Fibroblast of villous mesenchyme (primary cell): Measurements from ENCODE around the gene TEX36. TPM values are rescaled to one million over a fixed set of nuclear protein-coding genes. Genes with fewer than 3 reads are reported as not detected.
A peak's percentile ranks its signal among the peaks of the same experiment; 100 is the strongest.

ENCODE experiments used
- DNase-seq: peaks from one replicate; pipeline ENCODE4 v3.0.0-alpha.2; 2010; ENCODE audit warnings: low read depth
- H3K4me3 ChIP-seq: 2 replicates; pipeline ENCODE4 v1.5.1; 2011; ENCODE audit warnings: low read depth, mild to moderate bottlenecking, low read length
- total RNA-seq: library from RNA; depleted of rRNA; stranded (reverse); fragments of >200 nt; gene quantifications from 2 replicates; pipeline ENCODE4 v1.2.3, GENCODE V29; 2012
- TF ChIP-seq, protein P1 (sequence below): IDR thresholded peaks from 2 replicates; pipeline ENCODE4 v1.5.1; 2012; ENCODE audit warnings: low read depth, mild to moderate bottlenecking, low read length; ENCODE audit not compliant: insufficient read depth

TEX36 gene
- total RNA-seq, 1 donor, result not detected

DNA sequence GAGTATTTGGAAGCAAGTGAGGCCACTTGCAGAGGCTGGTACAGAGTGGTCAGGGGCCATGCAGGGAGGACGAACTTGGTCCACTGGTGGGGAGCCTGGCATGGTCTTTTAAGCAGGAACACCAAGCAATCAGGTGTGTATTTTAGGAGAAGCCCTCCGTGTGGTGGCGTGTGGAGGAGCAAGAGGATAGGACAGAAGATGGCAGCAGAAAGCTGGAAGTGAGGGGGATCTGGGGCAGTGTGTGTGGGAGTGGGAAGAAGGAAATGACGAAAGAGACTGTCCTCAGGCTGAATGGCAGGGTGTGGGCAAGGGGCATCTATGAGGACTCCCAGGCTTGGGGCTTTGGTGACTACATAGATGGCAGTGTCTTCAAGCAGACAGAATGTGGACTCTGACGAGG is 51.2 kb downstream of the TEX36 start:
- TF ChIP-seq, protein P1, sequence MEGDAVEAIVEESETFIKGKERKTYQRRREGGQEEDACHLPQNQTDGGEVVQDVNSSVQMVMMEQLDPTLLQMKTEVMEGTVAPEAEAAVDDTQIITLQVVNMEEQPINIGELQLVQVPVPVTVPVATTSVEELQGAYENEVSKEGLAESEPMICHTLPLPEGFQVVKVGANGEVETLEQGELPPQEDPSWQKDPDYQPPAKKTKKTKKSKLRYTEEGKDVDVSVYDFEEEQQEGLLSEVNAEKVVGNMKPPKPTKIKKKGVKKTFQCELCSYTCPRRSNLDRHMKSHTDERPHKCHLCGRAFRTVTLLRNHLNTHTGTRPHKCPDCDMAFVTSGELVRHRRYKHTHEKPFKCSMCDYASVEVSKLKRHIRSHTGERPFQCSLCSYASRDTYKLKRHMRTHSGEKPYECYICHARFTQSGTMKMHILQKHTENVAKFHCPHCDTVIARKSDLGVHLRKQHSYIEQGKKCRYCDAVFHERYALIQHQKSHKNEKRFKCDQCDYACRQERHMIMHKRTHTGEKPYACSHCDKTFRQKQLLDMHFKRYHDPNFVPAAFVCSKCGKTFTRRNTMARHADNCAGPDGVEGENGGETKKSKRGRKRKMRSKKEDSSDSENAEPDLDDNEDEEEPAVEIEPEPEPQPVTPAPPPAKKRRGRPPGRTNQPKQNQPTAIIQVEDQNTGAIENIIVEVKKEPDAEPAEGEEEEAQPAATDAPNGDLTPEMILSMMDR, result no peak
- no peak for DNase-seq
- H3K4me3 ChIP-seq, result no peak overlapping the region

- TF ChIP-seq, protein P1, result peak; percentile 43
- H3K4me3 ChIP-seq, result no peak overlapping the region
- peak; percentile 21 for DNase-seq
Observed at GRCh38 chr10:125629758-125630376, 53.1 kb downstream of the TEX36 start.

DNA sequence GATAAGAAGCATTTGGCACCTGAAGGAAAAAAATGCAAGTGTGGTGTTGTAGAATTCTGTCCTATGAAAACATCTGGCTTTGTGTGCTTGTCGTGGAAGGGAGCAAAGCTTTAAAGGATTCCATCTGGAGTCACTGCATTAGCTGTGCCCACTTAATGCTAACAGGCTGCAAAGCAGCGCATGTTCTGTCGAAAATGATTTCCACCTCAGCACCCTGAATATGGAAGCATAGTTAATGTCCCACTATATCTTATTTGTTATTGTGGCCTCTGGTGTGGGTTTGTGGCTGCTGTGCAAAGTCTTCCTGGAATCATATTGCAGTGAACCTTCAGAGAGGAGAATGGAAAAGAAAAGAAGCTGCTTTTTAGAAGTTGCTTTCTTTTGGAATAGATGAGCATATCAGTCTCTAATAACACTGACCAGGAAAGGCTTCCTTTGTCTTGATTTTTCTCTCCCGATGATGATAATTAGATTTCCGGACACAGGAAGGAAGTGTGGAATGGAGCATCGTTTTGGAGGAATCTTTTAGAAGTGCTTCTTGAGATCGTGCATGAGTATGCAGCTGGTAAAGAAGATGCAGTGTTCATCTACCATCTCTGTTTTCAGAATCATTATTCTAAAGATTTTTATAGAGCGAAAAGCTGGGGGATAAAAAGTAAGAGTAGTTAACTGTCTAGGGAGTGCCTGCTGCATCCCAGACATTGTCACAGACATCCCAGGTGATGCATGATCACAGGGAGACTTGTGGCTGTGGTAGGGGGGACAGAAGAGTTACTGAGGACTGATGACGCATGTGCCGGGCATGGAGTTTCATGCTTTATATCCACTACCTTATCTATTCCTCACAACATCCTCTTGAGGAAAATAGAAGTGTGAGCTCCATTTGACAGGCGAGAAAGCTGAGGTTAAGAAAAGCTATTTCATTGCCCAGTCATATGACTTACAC is 54.6 kb downstream of the TEX36 start:
- TF ChIP-seq, protein P1, result no peak
- H3K4me3 ChIP-seq, result no peak overlapping the region
- DNase-seq, result no peak

DNA sequence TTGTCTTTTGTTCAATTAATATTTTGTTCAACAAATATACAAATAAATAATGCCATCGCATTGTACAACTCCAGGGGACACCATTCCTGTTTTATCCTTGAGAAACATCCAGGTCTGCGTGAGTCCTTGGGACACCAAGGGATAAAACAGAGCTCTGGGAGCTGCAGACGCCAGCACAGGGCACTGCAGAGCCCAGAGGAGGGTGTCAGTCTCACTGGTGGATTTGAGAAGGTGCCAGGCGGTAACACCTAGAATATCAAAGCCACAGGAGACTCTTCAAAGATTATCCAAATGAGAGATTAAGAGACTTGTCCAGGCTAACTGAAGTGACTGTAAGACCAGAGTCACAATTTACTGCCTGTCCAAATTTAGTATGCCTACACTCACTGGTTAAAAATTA is 55.3 kb downstream of the TEX36 start:
- no peak for DNase-seq
- TF ChIP-seq, protein P1, result no peak
- no peak overlapping the region for H3K4me3 ChIP-seq

GRCh38 chr10:125626671-125627070 is 56.3 kb downstream of the TEX36 start:
- H3K4me3 ChIP-seq, result no peak overlapping the region
- TF ChIP-seq, protein P1, result no peak
- no peak for DNase-seq

DNA sequence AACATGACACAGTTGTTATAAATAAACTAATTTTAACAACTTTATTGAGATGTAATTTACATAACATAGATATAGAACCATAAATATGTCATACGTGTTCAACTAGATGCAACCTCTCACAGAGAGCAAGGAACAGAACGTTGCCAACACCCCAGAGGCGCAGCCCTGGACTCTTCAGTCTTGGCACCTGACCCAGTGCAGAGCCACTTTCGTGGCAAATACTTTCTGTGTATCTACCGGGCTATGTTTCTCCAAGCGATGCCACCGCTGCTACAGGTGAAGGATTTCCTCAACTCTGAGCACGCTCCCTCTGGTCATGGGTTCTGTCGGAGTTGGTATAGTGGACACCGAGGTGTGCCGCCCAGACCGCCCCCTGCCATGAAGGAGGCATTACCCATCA is 57.4 kb downstream of the TEX36 start:
- H3K4me3 ChIP-seq, result no peak overlapping the region
- TF ChIP-seq, protein P1, result no peak
- no peak for DNase-seq
